Measurements from ENCODE around the gene CLN3.
"Not testable (repeated sequence)": the region's sequence is repeated elsewhere in the genome, so short reads cannot be mapped to it uniquely, and the experiment has no call there.

Gene CLN3

GRCh38 chr16:28483361-28483760 lies 8.5 kb downstream of the CLN3 start:
- H3K9me3 ChIP-seq (ENCODE audit: control insufficient read depth, low read length); DNase-seq (ENCODE audit: low read depth); H3K27me3 ChIP-seq (replicated peaks; ENCODE audit: control insufficient read depth, insufficient read depth, low read length); H3K9ac ChIP-seq (ENCODE audit: low read length); H3K4me3 ChIP-seq (ENCODE audit: low read length); H3K4me1 ChIP-seq (ENCODE audit: control insufficient read depth, insufficient read depth, low read length): not testable (repeated sequence)
- peaks cover 36% of the 10 kb centered on the region for H3K36me3 ChIP-seq (ENCODE audit: control insufficient read depth, insufficient read depth, low read length, severe bottlenecking)

GRCh38 chr16:28482026-28482425 lies 9.8 kb downstream of the CLN3 start:
- Histone ChIP-seq H3K36me3 (ENCODE audit: control insufficient read depth, insufficient read depth, low read length, severe bottlenecking) (peaks cover 36% of the 10 kb centered on the region), H3K9me3 (ENCODE audit: control insufficient read depth, low read length) (no peaks in the 10 kb centered on the region), H3K4me3 (ENCODE audit: low read length) (no peak overlapping the region), H3K9ac (ENCODE audit: low read length) (no peak overlapping the region), H3K27me3 (replicated peaks; ENCODE audit: control insufficient read depth, insufficient read depth, low read length) (no peaks in the 10 kb centered on the region), H3K4me1 (ENCODE audit: control insufficient read depth, insufficient read depth, low read length) (no peaks in the 10 kb centered on the region)
- no peak for DNase-seq (ENCODE audit: low read depth)

GRCh38 chr16:28478506-28479180 lies 13.2 kb downstream of the CLN3 start:
- H3K9me3 ChIP-seq (ENCODE audit: control insufficient read depth, low read length) = no peaks in the 10 kb centered on the region
- DNase-seq (ENCODE audit: low read depth) = no peak
- no peak overlapping the region for H3K4me3 ChIP-seq (ENCODE audit: low read length)
- peaks cover 40% of the 10 kb centered on the region for H3K36me3 ChIP-seq (ENCODE audit: control insufficient read depth, insufficient read depth, low read length, severe bottlenecking)
- H3K9ac ChIP-seq (ENCODE audit: low read length) = no peak overlapping the region
- H3K27me3 ChIP-seq (replicated peaks; ENCODE audit: control insufficient read depth, insufficient read depth, low read length) = no peaks in the 10 kb centered on the region
- no peaks in the 10 kb centered on the region for H3K4me1 ChIP-seq (ENCODE audit: control insufficient read depth, insufficient read depth, low read length)

- H3K9ac ChIP-seq (ENCODE audit: low read length) = no peak overlapping the region
- peaks cover 33% of the 10 kb centered on the region for H3K36me3 ChIP-seq (ENCODE audit: control insufficient read depth, insufficient read depth, low read length, severe bottlenecking)
- H3K4me1 ChIP-seq (ENCODE audit: control insufficient read depth, insufficient read depth, low read length) = no peaks in the 10 kb centered on the region
- DNase-seq (ENCODE audit: low read depth) = no peak
- H3K27me3 ChIP-seq (replicated peaks; ENCODE audit: control insufficient read depth, insufficient read depth, low read length) = no peaks in the 10 kb centered on the region
- no peak overlapping the region for H3K4me3 ChIP-seq (ENCODE audit: low read length)
- no peaks in the 10 kb centered on the region for H3K9me3 ChIP-seq (ENCODE audit: control insufficient read depth, low read length)
Measured at GRCh38 chr16:28477311-28477920, 14.5 kb downstream of the CLN3 start.

GRCh38 chr16:28475221-28475620 lies 16.7 kb downstream of the CLN3 start:
- Histone ChIP-seq H3K9me3 (ENCODE audit: control insufficient read depth, low read length) (no peaks in the 10 kb centered on the region), H3K4me3 (ENCODE audit: low read length) (no peak overlapping the region), H3K4me1 (ENCODE audit: control insufficient read depth, insufficient read depth, low read length) (no peaks in the 10 kb centered on the region), H3K27me3 (replicated peaks; ENCODE audit: control insufficient read depth, insufficient read depth, low read length) (no peaks in the 10 kb centered on the region), H3K36me3 (ENCODE audit: control insufficient read depth, insufficient read depth, low read length, severe bottlenecking) (peaks cover 27% of the 10 kb centered on the region), H3K9ac (ENCODE audit: low read length) (no peak overlapping the region)
- DNase-seq (ENCODE audit: low read depth) = no peak

- Histone ChIP-seq H3K36me3 (ENCODE audit: control insufficient read depth, insufficient read depth, low read length, severe bottlenecking) (peaks cover 24% of the 10 kb centered on the region), H3K4me1 (ENCODE audit: control insufficient read depth, insufficient read depth, low read length) (no peaks in the 10 kb centered on the region), H3K4me3 (ENCODE audit: low read length) (no peak overlapping the region), H3K9me3 (ENCODE audit: control insufficient read depth, low read length) (no peaks in the 10 kb centered on the region), H3K27me3 (replicated peaks; ENCODE audit: control insufficient read depth, insufficient read depth, low read length) (no peaks in the 10 kb centered on the region), H3K9ac (ENCODE audit: low read length) (no peak overlapping the region)
- DNase-seq (ENCODE audit: low read depth) = no peak
Measured at GRCh38 chr16:28473714-28474265, 18.1 kb downstream of the CLN3 start.

GRCh38 chr16:28447081-28447480 lies 44.8 kb downstream of the CLN3 start:
- not testable (repeated sequence) for DNase-seq (ENCODE audit: low read depth); H3K9ac ChIP-seq (ENCODE audit: low read length); H3K4me3 ChIP-seq (ENCODE audit: low read length); H3K4me1 ChIP-seq (ENCODE audit: control insufficient read depth, insufficient read depth, low read length); H3K36me3 ChIP-seq (ENCODE audit: control insufficient read depth, insufficient read depth, low read length, severe bottlenecking); H3K9me3 ChIP-seq (ENCODE audit: control insufficient read depth, low read length); H3K27me3 ChIP-seq (replicated peaks; ENCODE audit: control insufficient read depth, insufficient read depth, low read length)

GRCh38 chr16:28446388-28446787 lies 45.5 kb downstream of the CLN3 start:
- not testable (repeated sequence) for H3K36me3 ChIP-seq (ENCODE audit: control insufficient read depth, insufficient read depth, low read length, severe bottlenecking); DNase-seq (ENCODE audit: low read depth); H3K27me3 ChIP-seq (replicated peaks; ENCODE audit: control insufficient read depth, insufficient read depth, low read length); H3K9ac ChIP-seq (ENCODE audit: low read length); H3K4me1 ChIP-seq (ENCODE audit: control insufficient read depth, insufficient read depth, low read length); H3K4me3 ChIP-seq (ENCODE audit: low read length); H3K9me3 ChIP-seq (ENCODE audit: control insufficient read depth, low read length)

- DNase-seq (ENCODE audit: low read depth); H3K9me3 ChIP-seq (ENCODE audit: control insufficient read depth, low read length); H3K4me3 ChIP-seq (ENCODE audit: low read length); H3K36me3 ChIP-seq (ENCODE audit: control insufficient read depth, insufficient read depth, low read length, severe bottlenecking); H3K27me3 ChIP-seq (replicated peaks; ENCODE audit: control insufficient read depth, insufficient read depth, low read length); H3K9ac ChIP-seq (ENCODE audit: low read length); H3K4me1 ChIP-seq (ENCODE audit: control insufficient read depth, insufficient read depth, low read length): not testable (repeated sequence)
Measured at GRCh38 chr16:28443943-28444342, 47.9 kb downstream of the CLN3 start.

- not testable (repeated sequence) for DNase-seq (ENCODE audit: low read depth)
Measured at GRCh38 chr16:28438899-28439298, 53.0 kb downstream of the CLN3 start.

GRCh38 chr16:28435340-28435739 lies 56.5 kb downstream of the CLN3 start:
- H3K9ac ChIP-seq (ENCODE audit: low read length); DNase-seq (ENCODE audit: low read depth); H3K36me3 ChIP-seq (ENCODE audit: control insufficient read depth, insufficient read depth, low read length, severe bottlenecking); H3K4me1 ChIP-seq (ENCODE audit: control insufficient read depth, insufficient read depth, low read length); H3K27me3 ChIP-seq (replicated peaks; ENCODE audit: control insufficient read depth, insufficient read depth, low read length); H3K4me3 ChIP-seq (ENCODE audit: low read length); H3K9me3 ChIP-seq (ENCODE audit: control insufficient read depth, low read length): not testable (repeated sequence)

More at GRCh38 chr16:28438899-28439298, 53.0 kb downstream of the CLN3 start:
- not testable (repeated sequence) for H3K4me1 ChIP-seq (ENCODE audit: control insufficient read depth, insufficient read depth, low read length); H3K9me3 ChIP-seq (ENCODE audit: control insufficient read depth, low read length); H3K27me3 ChIP-seq (replicated peaks; ENCODE audit: control insufficient read depth, insufficient read depth, low read length); H3K4me3 ChIP-seq (ENCODE audit: low read length); H3K9ac ChIP-seq (ENCODE audit: low read length); H3K36me3 ChIP-seq (ENCODE audit: control insufficient read depth, insufficient read depth, low read length, severe bottlenecking)

Measured in adipocyte (in vitro differentiated cells).